Heart left ventricle (tissue), 16 donors: ENCODE measurements around the gene GABARAP. TPM values are rescaled to one million over a fixed set of nuclear protein-coding genes. Genes with fewer than 3 reads are reported as not detected.

Experiments used
- ATAC-seq, 4 donors: fragments of 200-7000 bp; cut with Tn5 transposase; one replicate each; pipeline ENCODE4 v1.9.1; 2020 to 2022; ENCODE audit warnings: moderate library complexity in 4 of 4, mild to moderate bottlenecking in 3 of 4, moderate number of reproducible peaks in 1 of 4
- DNase-seq, 5 donors: peaks; one replicate each; pipeline ENCODE4 v3.0.0-alpha.2; 2020
- H3K27ac ChIP-seq, 12 donors: fragments of 200-600 bp; sonication (generic) in 4 of 12; one replicate each; pipeline versions ENCODE4 v1.5.0 to v1.8.0; 2016 to 2022; ENCODE audit warnings: mild to moderate bottlenecking in 2 of 12
- H3K27me3 ChIP-seq, 9 donors: fragments of 200-600 bp; sonication (generic) in 2 of 9; one replicate each; pipeline versions ENCODE4 v1.5.1 to v1.8.0; 2016 to 2022; ENCODE audit warnings: mild to moderate bottlenecking in 3 of 9
- H3K36me3 ChIP-seq, 9 donors: fragments of 200-600 bp; sonication (generic) in 2 of 9; one replicate each; pipeline versions ENCODE4 v1.5.0 to v1.8.0; 2018 to 2022; ENCODE audit warnings: mild to moderate bottlenecking in 2 of 9
- H3K4me1 ChIP-seq, 12 donors: fragments of 200-600 bp; sonication (generic) in 4 of 12; one replicate each; pipeline versions ENCODE4 v1.5.0 to v1.8.0; 2016 to 2022; ENCODE audit warnings: mild to moderate bottlenecking in 3 of 12
- H3K4me3 ChIP-seq, 12 donors: fragments of 200-600 bp; sonication (generic) in 4 of 12; one replicate each; pipeline versions ENCODE4 v1.5.0 to v1.8.0; 2017 to 2022; ENCODE audit warnings: mild to moderate bottlenecking in 9 of 12, moderate library complexity in 4 of 12
- H3K9me3 ChIP-seq, 12 donors: fragments of 200-600 bp; sonication (generic) in 4 of 12; one replicate each; pipeline versions ENCODE4 v1.5.0 to v1.8.0; 2016 to 2022; ENCODE audit warnings: mild to moderate bottlenecking in 1 of 12
- CTCF ChIP-seq, 12 donors: fragments of 200-600 bp; sonication (generic) in 4 of 12; IDR thresholded peaks; one replicate each; pipeline versions ENCODE4 v1.5.0 to v1.8.0; 2018 to 2022; ENCODE audit warnings: antibody characterized with exemption in 12 of 12, mild to moderate bottlenecking in 5 of 12
- POLR2A ChIP-seq, 2 donors: fragments of 450-650 bp; IDR thresholded peaks; one replicate each; pipeline ENCODE4 v1.6.1; 2017; ENCODE audit warnings: antibody characterized with exemption in 2 of 2, mild to moderate bottlenecking in 2 of 2, moderate library complexity in 2 of 2
- WGBS, 4 donors: extraction: QIAGEN DNeasy Blood & Tissue Kit in 2 of 4; methylation state at CpG; one replicate each; pipeline versions ENCODE4 v1.1.5 to v1.1.7; 2013 to 2018; 5-methylcytosine and 5-hydroxymethylcytosine counted together
- intact Hi-C, 10 donors: fragments of 100-400 bp; cut with DNase I; formaldehyde crosslinking; loops; one replicate each; pipeline versions ENCODE4 v1.11.1 to v1.14.2; 2022
- long read RNA-seq, 3 donors: library from polyadenylated mRNA; unstranded; transcript quantifications; one replicate each; pipeline ENCODE4 v2.0.0, GENCODE V29; 2020 to 2021
- polyA plus RNA-seq, 2 donors: library from polyadenylated mRNA; stranded (reverse); fragments of 200-250 nt; gene quantifications; one replicate each; pipeline ENCODE4 v1.2.3, GENCODE V29; 2013
- total RNA-seq, 9 donors: library from RNA; depleted of rRNA in 2 of 9; stranded (reverse); fragments of >200 nt in 2 of 9; fragmentation: NEBNext Ultra II Directional in 3 of 9; extraction: Animal tissue kit (Norgen Biotek cat#: 25700) in 3 of 9; gene quantifications; one replicate each; pipeline versions ENCODE4 v1.1.0 to v1.2.4, GENCODE V29; 2016 to 2023
- donor health status: ischemic (EF 13 %, LVEDD 7.1; RV severe dilation, severe dysfunction).
- donor health status: healthy with polysubstance abuse.
- donor health status: DM: no; HTN: yes; CAD: no.
- donor health status: DM: no; HTN: no; CAD: no.
- donor health status: ischemic (EF 25% LVEDD 6.9; RV normal size, moderate dysfunction).
- donor health status: ischemic (EF 25% LVEDD 5.7; RV mildly dilated, moderate dysfunction).
- donor health status: healthy.
- donor health status: DM: yes; HTN: yes; CAD: no.
- donor health status: ischemic (EF 35%, LVEDD 5.7; RV mildly dilated, moderate dysfunction).
- donor health status: nonischemic (EF 11% LVEDD 7.7; RV severe dilation, severe dysfunction).
- donor health status: DM: yes; HTN: yes; CAD: no.
- donor health status: PGD.
- donor health status: ischemic (EF 29% LVEDD 5.4; RV normal size, mild dysfunction).
- donor health status: nonischemic (EF 23%, LVEDD 6.1; RV moderate dilation, normal function).

GABARAP gene
- 100 to 1,000 TPM; 293 to 591 (median 491) TPM for total RNA-seq
- 100 to 1,000 TPM; 580 to 674 TPM for polyA plus RNA-seq
- long read RNA-seq, donor 1, transcript GABARAP-201 (4 exons, 1,634 nt) = major isoform, 167 of 174 reads
- long read RNA-seq, donor 1, partial matches to known transcripts = 0 of 174 reads
- long read RNA-seq, donor 1, other reads (novel, unspliced or antisense) = 5 of 174 reads
- long read RNA-seq, donor 2, transcript GABARAP-201 (4 exons, 1,634 nt) = major isoform, 172 of 185 reads
- long read RNA-seq, donor 2, partial matches to known transcripts = 0 of 185 reads
- long read RNA-seq, donor 2, other reads (novel, unspliced or antisense) = 8 of 185 reads
- long read RNA-seq, donor 3, transcript GABARAP-201 (4 exons, 1,634 nt) = major isoform, 138 of 146 reads
- long read RNA-seq, donor 3, partial matches to known transcripts = 0 of 146 reads
- long read RNA-seq, donor 3, other reads (novel, unspliced or antisense) = 6 of 146 reads

GRCh38 chr17:7241783-7242716 is at the start of gene GABARAP:
Gene GABARAP (minus strand): TSS chr17:7242449. CDS start chr17:7242330, 119 bp downstream.
- Histone ChIP-seq H3K4me1 (peaks cover 5 to 36% (median 32%) of the 10 kb centered on the region in 12 donors), H3K27ac (peak within 1 kb of the TSS; percentile 91 to 99 (median 97)), H3K27me3 (no peaks in the 10 kb centered on the region), H3K9me3 (no peaks in the 10 kb centered on the region), H3K4me3 (peak within 1 kb of the TSS; percentile 53 to 95 (median 84)), H3K36me3 (peaks cover 0 to 51% (median 46%) of the 10 kb centered on the region in 9 donors)
- intact Hi-C loops = loop anchor here in 3 of 10 donors (1.0 to 10.0 kb wide), 3 partner anchors 242 to 603 kb away; partner anchors contain the start of genes CD68 (in 1 of the 3) and POLR2A (in 1 of the 3)
- 0 to 1% (median 0%) methylated on average over 36 to 62 of the region's 62 CpGs for WGBS, 4 donors
- ATAC-seq = peak; percentile 12 to 58 (median 48)
- TF ChIP-seq POLR2A (IDR thresholded peaks at IDR 0.05) (peak in 1 of 2 donors; percentile 64), CTCF (IDR thresholded peaks at IDR 0.05) (no peak)
- DNase-seq = peak; percentile 94 to 97 (median 96)

GRCh38 chr17:7290685-7291084 is 48.4 kb upstream of the GABARAP start:
- DNase-seq (peak in 1 of 5 donors; percentile 39), ATAC-seq (peak in 2 of 4 donors; percentile 0 to 2)
- Histone ChIP-seq H3K27ac (peak overlapping the region in 9 of 12 donors; percentile 10 to 54 (median 46)), H3K9me3 (no peaks in the 10 kb centered on the region), H3K27me3 (peaks cover 0 to 52% (median 29%) of the 10 kb centered on the region in 9 donors), H3K36me3 (peaks cover 0 to 24% (median 3%) of the 10 kb centered on the region in 9 donors), H3K4me1 (peaks cover 2 to 58% (median 38%) of the 10 kb centered on the region in 12 donors), H3K4me3 (no peak overlapping the region)
- intact Hi-C loops = loop anchor here in 1 of 10 donors (10.0 kb wide), 1 partner anchor 246 kb away; the partner anchor contains the start of gene SLC16A11
- 31 to 54% (median 43%) methylated on average over 11 of the region's 11 CpGs for WGBS, 4 donors
- TF ChIP-seq POLR2A (IDR thresholded peaks at IDR 0.05) (no peak), CTCF (IDR thresholded peaks at IDR 0.05) (no peak)

DNA sequence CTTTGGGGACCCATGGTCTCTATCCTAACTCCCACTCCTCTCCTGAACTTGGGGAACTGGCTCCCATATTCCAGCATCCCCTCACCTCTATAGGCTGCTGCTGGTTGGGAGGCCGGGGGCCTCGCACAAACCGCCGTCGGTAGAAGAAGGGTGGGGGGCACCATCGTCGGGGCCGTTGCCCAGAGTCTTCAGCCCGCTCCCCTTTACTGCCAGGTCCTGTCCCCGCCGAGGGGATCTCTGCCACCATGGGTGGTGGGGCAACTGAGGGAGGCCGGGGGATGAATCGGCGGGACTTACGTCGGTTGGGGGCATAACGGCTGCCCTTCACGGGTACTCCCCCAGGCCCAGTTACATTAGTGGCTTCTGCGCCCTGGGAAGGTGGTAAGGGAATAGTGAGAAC is 47.9 kb upstream of the GABARAP start:
- ATAC-seq = peak in 1 of 4 donors; percentile 0

More for the DNA sequence above, 47.9 kb upstream of the GABARAP start:
- H3K27me3 ChIP-seq = peaks cover 0 to 46% (median 26%) of the 10 kb centered on the region in 9 donors
- peaks cover 2 to 53% (median 34%) of the 10 kb centered on the region in 12 donors for H3K4me1 ChIP-seq
- H3K4me3 ChIP-seq = no peak overlapping the region
- peak overlapping the region in 6 of 12 donors; percentile 5 to 54 (median 32) for H3K27ac ChIP-seq
- TF ChIP-seq POLR2A (IDR thresholded peaks at IDR 0.05) = no peak
- TF ChIP-seq CTCF (IDR thresholded peaks at IDR 0.05) = no peak
- no peak for DNase-seq
- H3K36me3 ChIP-seq = peaks cover 0 to 29% (median 6%) of the 10 kb centered on the region in 9 donors
- WGBS, 4 donors = 87 to 91% (median 89%) methylated on average over 8 to 19 of the region's 19 CpGs
- H3K9me3 ChIP-seq = no peaks in the 10 kb centered on the region
- intact Hi-C loops = loop anchor here in 1 of 10 donors (10.0 kb wide), 1 partner anchor 245 kb away; the partner anchor contains the start of gene SLC16A11
